Keratinocyte (primary cell): ENCODE measurements around the gene GRIK4.

ENCODE experiments used
- EZH2 ChIP-seq: IDR thresholded peaks from one replicate; pipeline ENCODE4 v1.6.1; 2012; ENCODE audit warnings: inconsistent platforms, mild to moderate bottlenecking, low read length, moderate library complexity
- TF ChIP-seq, protein P1 (sequence below), 3 experiments: IDR thresholded peaks in 1 of 3; conservative IDR thresholded peaks in 1 of 3; optimal IDR thresholded peaks in 1 of 3; 2 replicates in 2 of 3; 3 replicates in 1 of 3; pipeline versions ENCODE3 to v1.5.1; 2011; ENCODE audit warnings: low read length in 3 of 3, mild to moderate bottlenecking in 3 of 3, moderate library complexity in 2 of 3, control low read depth in 1 of 3, inconsistent platforms in 1 of 3; ENCODE audit not compliant: insufficient read depth in 2 of 3; ENCODE audit errors: extremely low read depth in 1 of 3

GRCh38 chr11:120811731-120812130, 300.2 kb downstream of the GRIK4 start:
- TF ChIP-seq, protein P1, sequence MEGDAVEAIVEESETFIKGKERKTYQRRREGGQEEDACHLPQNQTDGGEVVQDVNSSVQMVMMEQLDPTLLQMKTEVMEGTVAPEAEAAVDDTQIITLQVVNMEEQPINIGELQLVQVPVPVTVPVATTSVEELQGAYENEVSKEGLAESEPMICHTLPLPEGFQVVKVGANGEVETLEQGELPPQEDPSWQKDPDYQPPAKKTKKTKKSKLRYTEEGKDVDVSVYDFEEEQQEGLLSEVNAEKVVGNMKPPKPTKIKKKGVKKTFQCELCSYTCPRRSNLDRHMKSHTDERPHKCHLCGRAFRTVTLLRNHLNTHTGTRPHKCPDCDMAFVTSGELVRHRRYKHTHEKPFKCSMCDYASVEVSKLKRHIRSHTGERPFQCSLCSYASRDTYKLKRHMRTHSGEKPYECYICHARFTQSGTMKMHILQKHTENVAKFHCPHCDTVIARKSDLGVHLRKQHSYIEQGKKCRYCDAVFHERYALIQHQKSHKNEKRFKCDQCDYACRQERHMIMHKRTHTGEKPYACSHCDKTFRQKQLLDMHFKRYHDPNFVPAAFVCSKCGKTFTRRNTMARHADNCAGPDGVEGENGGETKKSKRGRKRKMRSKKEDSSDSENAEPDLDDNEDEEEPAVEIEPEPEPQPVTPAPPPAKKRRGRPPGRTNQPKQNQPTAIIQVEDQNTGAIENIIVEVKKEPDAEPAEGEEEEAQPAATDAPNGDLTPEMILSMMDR (optimal IDR thresholded peaks at IDR 0.05 in 1 of 3, IDR thresholded peaks at IDR 0.05 in 1 of 3, conservative IDR thresholded peaks at IDR 0.05 in 1 of 3; ENCODE audit: extremely low read depth in 1 of 3, insufficient read depth in 2 of 3, low read length in 3 of 3) = no peak
- no peak for TF ChIP-seq EZH2
